GM23338 (cell line): ENCODE data around the gene FOXB2. TPM values are rescaled to one million over a fixed set of nuclear protein-coding genes. Genes with fewer than 3 reads are reported as not detected.

Experiments used
- ATAC-seq: fragments of 200-7000 bp; cut with Tn5 transposase; 3 replicates; pipeline ENCODE4 v1.9.1; 2020
- DNase-seq: peaks from one replicate; pipeline ENCODE4 v3.0.0-alpha.2; 2015; ENCODE audit warnings: low spot score
- H2AFZ ChIP-seq: fragments of 200-600 bp; sonication (generic); 2 replicates; pipeline ENCODE4 v1.8.0; 2016; ENCODE audit warnings: antibody characterized with exemption, mild to moderate bottlenecking, moderate library complexity
- H3F3A ChIP-seq: fragments of 200-600 bp; sonication (generic); replicated peaks from 2 replicates; pipeline ENCODE4 v1.8.0; 2017; ENCODE audit warnings: antibody characterized with exemption, mixed run types, low read depth
- H3K27ac ChIP-seq: fragments of 200-600 bp; sonication (generic); 2 replicates; pipeline ENCODE4 v1.6.1; 2016; ENCODE audit warnings: low read depth
- H3K27me3 ChIP-seq: fragments of 200-600 bp; sonication (generic); 2 replicates; pipeline ENCODE4 v1.8.0; 2016; ENCODE audit warnings: mild to moderate bottlenecking, mixed run types, moderate library complexity; ENCODE audit not compliant: insufficient read depth
- H3K36me3 ChIP-seq: fragments of 200-600 bp; sonication (generic); 2 replicates; pipeline ENCODE4 v1.8.0; 2016; ENCODE audit warnings: mild to moderate bottlenecking; ENCODE audit not compliant: insufficient read depth
- H3K4me1 ChIP-seq: fragments of 200-600 bp; sonication (generic); 2 replicates; pipeline ENCODE4 v1.8.0; 2016; ENCODE audit warnings: mild to moderate bottlenecking, moderate library complexity; ENCODE audit not compliant: insufficient read depth
- H3K4me2 ChIP-seq: fragments of 200-600 bp; sonication (generic); 2 replicates; pipeline ENCODE4 v1.7.1; 2017; ENCODE audit warnings: mixed run types
- H3K4me3 ChIP-seq: fragments of 200-600 bp; sonication (generic); 2 replicates; pipeline ENCODE4 v1.6.1; 2016; ENCODE audit warnings: mixed run types
- H3K79me2 ChIP-seq: fragments of 200-600 bp; sonication (generic); replicated peaks from 2 replicates; pipeline ENCODE4 v1.8.0; 2017; ENCODE audit warnings: mild to moderate bottlenecking; ENCODE audit not compliant: insufficient read depth
- H3K9me2 ChIP-seq: fragments of 200-600 bp; sonication (generic); 2 replicates; pipeline ENCODE4 v1.8.0; 2017; ENCODE audit not compliant: insufficient read depth
- H4K20me1 ChIP-seq: fragments of 200-600 bp; sonication (generic); replicated peaks from 2 replicates; pipeline ENCODE4 v1.8.0; 2017; ENCODE audit warnings: mild to moderate bottlenecking; ENCODE audit not compliant: insufficient read depth
- H3K27ac Mint-ChIP-seq: 2 replicates; pipeline ENCODE4 v1.8.0; 2020; ENCODE audit warnings: inconsistent platforms, mild to moderate bottlenecking, moderate library complexity, mixed read lengths
- H3K27me3 Mint-ChIP-seq: 3 replicates; pipeline ENCODE4 v1.8.0; 2022; ENCODE audit warnings: low read depth, mild to moderate bottlenecking, moderate library complexity, mixed read lengths, inconsistent platforms; ENCODE audit not compliant: insufficient read depth, poor library complexity
- H3K36me3 Mint-ChIP-seq: 3 replicates; pipeline ENCODE4 v1.8.0; 2021; ENCODE audit warnings: low read depth, mild to moderate bottlenecking, inconsistent platforms, moderate library complexity, mixed read lengths
- H3K4me1 Mint-ChIP-seq: 3 replicates; pipeline ENCODE4 v1.8.0; 2020; ENCODE audit warnings: mild to moderate bottlenecking, inconsistent platforms, mixed read lengths
- H3K4me3 Mint-ChIP-seq: 3 replicates; pipeline ENCODE4 v1.8.0; 2021; ENCODE audit warnings: moderate library complexity, mild to moderate bottlenecking, inconsistent platforms, mixed read lengths
- H3K9me3 Mint-ChIP-seq: 3 replicates; pipeline ENCODE4 v1.8.0; 2020; ENCODE audit warnings: moderate library complexity, mild to moderate bottlenecking, inconsistent platforms, mixed read lengths
- CREB1 ChIP-seq: fragments of 250-450 bp; sonication (Bioruptor Pico); IDR thresholded peaks from 2 replicates; pipeline ENCODE4 v1.5.0; 2020; ENCODE audit warnings: low read depth, mild to moderate bottlenecking, moderate library complexity
- EZH2 ChIP-seq: fragments of 200-600 bp; sonication (generic); IDR thresholded peaks from one replicate; pipeline ENCODE4 v1.8.0; 2017; ENCODE audit warnings: antibody characterized with exemption, mild to moderate bottlenecking, low read depth; ENCODE audit not compliant: unreplicated experiment
- EZH2phosphoT487 ChIP-seq: fragments of 200-600 bp; sonication (generic); IDR thresholded peaks from one replicate; pipeline ENCODE4 v1.8.1; 2018; ENCODE audit warnings: antibody characterized with exemption; ENCODE audit not compliant: unreplicated experiment
- NANOG ChIP-seq: IDR thresholded peaks from 2 replicates; pipeline ENCODE4 v1.6.1; 2016; ENCODE audit warnings: antibody characterized with exemption, borderline replicate concordance
- POLR2AphosphoS5 ChIP-seq: IDR thresholded peaks from 2 replicates; pipeline ENCODE4 v1.6.1; 2016; ENCODE audit warnings: antibody characterized with exemption, low read depth
- REST ChIP-seq: IDR thresholded peaks from one replicate; pipeline ENCODE4 v1.6.1; 2018; ENCODE audit warnings: antibody characterized with exemption; ENCODE audit not compliant: unreplicated experiment
- STAT1 ChIP-seq: IDR thresholded peaks from one replicate; pipeline ENCODE4 v1.6.1; 2016; ENCODE audit warnings: antibody characterized with exemption; ENCODE audit not compliant: unreplicated experiment
- ZNF114 ChIP-seq: fragments of 250-450 bp; sonication (Bioruptor Pico); IDR thresholded peaks from 2 replicates; pipeline ENCODE4 v1.5.0; 2020; ENCODE audit warnings: mild to moderate bottlenecking, moderate library complexity
- ZNF331 ChIP-seq: fragments of 250-450 bp; sonication (Bioruptor Pico); IDR thresholded peaks from 2 replicates; pipeline ENCODE4 v1.5.0; 2020; ENCODE audit warnings: low read depth, mild to moderate bottlenecking, moderate library complexity
- polyA plus RNA-seq: library from polyadenylated mRNA; unstranded; fragments of >200 nt; fragmentation: Nextera tagmentation; extraction: Ambion mirVana; gene quantifications from 2 replicates; pipeline ENCODE4 v1.2.1, GENCODE V29; 2016
- total RNA-seq: library from RNA; depleted of rRNA; stranded (reverse); fragments of >200 nt; shearing (Covaris generic); gene quantifications from 2 replicates; pipeline ENCODE4 v1.2.3, GENCODE V29; 2014
- TF ChIP-seq, protein P1 (sequence below), 2 experiments: fragments of 200-600 bp in 1 of 2; sonication (generic) in 1 of 2; conservative IDR thresholded peaks; 2 replicates each; pipeline versions ENCODE4 v1.5.1 to v1.6.1; 2016 to 2017; ENCODE audit warnings: antibody characterized with exemption in 2 of 2, low read depth in 2 of 2, mild to moderate bottlenecking in 2 of 2, moderate library complexity in 1 of 2
- TF ChIP-seq, protein P2 (sequence below): IDR thresholded peaks from 2 replicates; pipeline ENCODE4 v1.6.1; 2016; ENCODE audit warnings: antibody characterized with exemption

Gene FOXB2
- total and polyA plus RNA-seq, 2 experiments from 2014 or later: not detected

- Mint-ChIP-seq H3K4me3 (peak overlapping the region; percentile 82), H3K27me3 (peaks cover 98% of the 10 kb centered on the region), H3K27ac (no peak overlapping the region), H3K4me1 (peaks cover 62% of the 10 kb centered on the region), H3K36me3 (peaks cover 3% of the 10 kb centered on the region; the same call in 1 of the 3 replicates), H3K9me3 (peaks cover 9% of the 10 kb centered on the region)
- peaks cover 61% of the 10 kb centered on the region for H3K4me1 ChIP-seq
- TF ChIP-seq EZH2phosphoT487 (peak; percentile 28), STAT1 (no peak), EZH2 (peak; percentile 83), ZNF331 (CRISPR knock-in tag) (no peak), ZNF114 (no peak), NANOG (no peak)
- TF ChIP-seq, protein P1, sequence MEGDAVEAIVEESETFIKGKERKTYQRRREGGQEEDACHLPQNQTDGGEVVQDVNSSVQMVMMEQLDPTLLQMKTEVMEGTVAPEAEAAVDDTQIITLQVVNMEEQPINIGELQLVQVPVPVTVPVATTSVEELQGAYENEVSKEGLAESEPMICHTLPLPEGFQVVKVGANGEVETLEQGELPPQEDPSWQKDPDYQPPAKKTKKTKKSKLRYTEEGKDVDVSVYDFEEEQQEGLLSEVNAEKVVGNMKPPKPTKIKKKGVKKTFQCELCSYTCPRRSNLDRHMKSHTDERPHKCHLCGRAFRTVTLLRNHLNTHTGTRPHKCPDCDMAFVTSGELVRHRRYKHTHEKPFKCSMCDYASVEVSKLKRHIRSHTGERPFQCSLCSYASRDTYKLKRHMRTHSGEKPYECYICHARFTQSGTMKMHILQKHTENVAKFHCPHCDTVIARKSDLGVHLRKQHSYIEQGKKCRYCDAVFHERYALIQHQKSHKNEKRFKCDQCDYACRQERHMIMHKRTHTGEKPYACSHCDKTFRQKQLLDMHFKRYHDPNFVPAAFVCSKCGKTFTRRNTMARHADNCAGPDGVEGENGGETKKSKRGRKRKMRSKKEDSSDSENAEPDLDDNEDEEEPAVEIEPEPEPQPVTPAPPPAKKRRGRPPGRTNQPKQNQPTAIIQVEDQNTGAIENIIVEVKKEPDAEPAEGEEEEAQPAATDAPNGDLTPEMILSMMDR (conservative IDR thresholded peaks at IDR 0.05; ENCODE audit: low read depth in 2 of 2): no peak
- DNase-seq (peak; percentile 57), ATAC-seq (no peak)
- H3F3A ChIP-seq: peaks cover 46% of the 10 kb centered on the region
- peak overlapping the region; percentile 81 for H3K4me2 ChIP-seq
- H3K27me3 ChIP-seq: peaks cover 99% of the 10 kb centered on the region
- no peaks in the 10 kb centered on the region; the same call in 1 of the 2 replicates for H4K20me1 ChIP-seq
- H3K9me2 ChIP-seq: no peaks in the 10 kb centered on the region
- peak overlapping the region; percentile 63 for H3K4me3 ChIP-seq
- no peak overlapping the region for H3K27ac ChIP-seq
- peak overlapping the region; percentile 97 for H2AFZ ChIP-seq
- no peaks in the 10 kb centered on the region for H3K36me3 ChIP-seq
- H3K79me2 ChIP-seq: no peaks in the 10 kb centered on the region
Observed at GRCh38 chr9:77015327-77016048, 4.0 kb upstream of the FOXB2 start.

- Histone ChIP-seq H3K27ac (no peak overlapping the region), H2AFZ (peak overlapping the region; percentile 97), H3K79me2 (no peaks in the 10 kb centered on the region), H3K4me1 (peaks cover 65% of the 10 kb centered on the region), H3K36me3 (no peaks in the 10 kb centered on the region), H3K27me3 (peaks cover 99% of the 10 kb centered on the region), H3K9me2 (no peaks in the 10 kb centered on the region), H4K20me1 (no peaks in the 10 kb centered on the region; the same call in 1 of the 2 replicates), H3K4me2 (peak overlapping the region; percentile 81), H3K4me3 (peak overlapping the region; percentile 63), H3F3A (peaks cover 50% of the 10 kb centered on the region)
- ATAC-seq (peak; percentile 11), DNase-seq (peak; percentile 70)
- Mint-ChIP-seq H3K36me3 (peaks cover 3% of the 10 kb centered on the region; the same call in 1 of the 3 replicates), H3K4me3 (peak overlapping the region; percentile 82), H3K4me1 (peaks cover 64% of the 10 kb centered on the region), H3K27me3 (peaks cover 99% of the 10 kb centered on the region), H3K27ac (no peak overlapping the region), H3K9me3 (peaks cover 9% of the 10 kb centered on the region)
- TF ChIP-seq REST: no peak
- no peak for TF ChIP-seq ZNF331 (CRISPR knock-in tag)
- TF ChIP-seq CREB1 (CRISPR knock-in tag): no peak
- TF ChIP-seq NANOG: no peak
- no peak for TF ChIP-seq POLR2AphosphoS5
- no peak for TF ChIP-seq EZH2phosphoT487
- no peak for TF ChIP-seq ZNF114
- TF ChIP-seq, protein P2, sequence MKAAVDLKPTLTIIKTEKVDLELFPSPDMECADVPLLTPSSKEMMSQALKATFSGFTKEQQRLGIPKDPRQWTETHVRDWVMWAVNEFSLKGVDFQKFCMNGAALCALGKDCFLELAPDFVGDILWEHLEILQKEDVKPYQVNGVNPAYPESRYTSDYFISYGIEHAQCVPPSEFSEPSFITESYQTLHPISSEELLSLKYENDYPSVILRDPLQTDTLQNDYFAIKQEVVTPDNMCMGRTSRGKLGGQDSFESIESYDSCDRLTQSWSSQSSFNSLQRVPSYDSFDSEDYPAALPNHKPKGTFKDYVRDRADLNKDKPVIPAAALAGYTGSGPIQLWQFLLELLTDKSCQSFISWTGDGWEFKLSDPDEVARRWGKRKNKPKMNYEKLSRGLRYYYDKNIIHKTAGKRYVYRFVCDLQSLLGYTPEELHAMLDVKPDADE: no peak
- no peak for TF ChIP-seq EZH2
Observed at GRCh38 chr9:77016121-77016525, 3.3 kb upstream of the FOXB2 start.
